Brain microvascular endothelial cell (primary cell): Measurements from ENCODE around the gene MFSD1.

Experiments used
- DNase-seq: peaks from one replicate; pipeline ENCODE4 v3.0.0-alpha.2; 2020
- H3K27ac ChIP-seq: fragments of 250-450 bp; sonication (Bioruptor Pico); 2 replicates; pipeline ENCODE4 v1.5.1; 2020; ENCODE audit warnings: mild to moderate bottlenecking, moderate library complexity
- H3K27me3 ChIP-seq: fragments of 250-450 bp; sonication (Bioruptor Pico); replicated peaks from 2 replicates; pipeline ENCODE4 v1.5.1; 2020; ENCODE audit warnings: mild to moderate bottlenecking
- H3K36me3 ChIP-seq: fragments of 250-450 bp; sonication (Bioruptor Pico); replicated peaks from 2 replicates; pipeline ENCODE4 v1.5.1; 2020; ENCODE audit warnings: mild to moderate bottlenecking
- H3K4me3 ChIP-seq: 2 replicates; pipeline ENCODE4 v1.5.1; 2011; ENCODE audit warnings: low read depth, mild to moderate bottlenecking, control low read depth, low read length, moderate library complexity
- CTCF ChIP-seq: IDR thresholded peaks from 2 replicates; pipeline ENCODE4 v1.5.1; 2011; ENCODE audit warnings: low read depth, mild to moderate bottlenecking, moderate library complexity, low read length, control low read depth, inconsistent platforms; ENCODE audit errors: missing control alignments
- in situ Hi-C: cut with HindIII; loops from 2 replicates; pipeline ENCODE4 v1.10.0; 2017; ENCODE audit warnings: low sequenced_read_pairs, low pct_ligation_motif_present

Gene MFSD1

GRCh38 chr3:158864492-158864891 is 62.6 kb downstream of the MFSD1 start:
- no peak for TF ChIP-seq CTCF
- H3K27ac ChIP-seq, result no peak overlapping the region
- H3K36me3 ChIP-seq, result no peaks in the 10 kb centered on the region
- no peak for DNase-seq
- H3K27me3 ChIP-seq, result no peaks in the 10 kb centered on the region
- no peak overlapping the region for H3K4me3 ChIP-seq
- in situ Hi-C loops, result no loop called here

GRCh38 chr3:158875700-158876099 is 73.8 kb downstream of the MFSD1 start:
- in situ Hi-C loops, result no loop called here
- H3K4me3 ChIP-seq, result no peak overlapping the region
- no peak for TF ChIP-seq CTCF
- H3K27me3 ChIP-seq, result no peaks in the 10 kb centered on the region
- H3K36me3 ChIP-seq, result no peaks in the 10 kb centered on the region
- no peak overlapping the region for H3K27ac ChIP-seq
- no peak for DNase-seq
